Esophagus mucosa (tissue), 1 donor: ENCODE data around the gene ZSCAN21. TPM values are rescaled to one million over a fixed set of nuclear protein-coding genes. Genes with fewer than 3 reads are reported as not detected.

Experiments used
- ATAC-seq: fragments of 200-7000 bp; cut with Tn5 transposase; one replicate; pipeline ENCODE4 v1.9.1; 2020
- total RNA-seq: library from RNA; stranded (reverse); gene quantifications from one replicate; pipeline ENCODE4 v1.2.4, GENCODE V29; 2023
- donor health status: DM: yes; HTN: yes; CAD: no.

ZSCAN21 gene
- total RNA-seq, 1 donor from 2014 or later, result 3.7 TPM

GRCh38 chr7:100101016-100101862 is 51.7 kb downstream of the ZSCAN21 start, which contains the start of the genes AP4M1 and MCM7:
Gene AP4M1, plus strand, starts transcription at chr7:100101643. Its CDS starts 72 bp downstream, at chr7:100101715.
Gene MCM7, minus strand, starts transcription at chr7:100101397. Its CDS starts 103 bp downstream, at chr7:100101294.
- peak; percentile 94 for ATAC-seq

- ATAC-seq, result no peak
These were observed 53.6 kb downstream of the ZSCAN21 start for GRCh38 chr7:100102950-100103840.

- no peak for ATAC-seq
These were observed 56.0 kb downstream of the ZSCAN21 start for GRCh38 chr7:100105534-100105933.

- ATAC-seq, result no peak
These were observed 57.1 kb downstream of the ZSCAN21 start for GRCh38 chr7:100106633-100107032.

- no peak for ATAC-seq
These were observed 57.7 kb downstream of the ZSCAN21 start for GRCh38 chr7:100107125-100107737.

GRCh38 chr7:100107890-100108289 is 58.3 kb downstream of the ZSCAN21 start:
- ATAC-seq, result no peak

GRCh38 chr7:100109521-100110163 is 60.1 kb downstream of the ZSCAN21 start:
- ATAC-seq, result no peak

GRCh38 chr7:100111156-100111555 is 61.6 kb downstream of the ZSCAN21 start:
- no peak for ATAC-seq

GRCh38 chr7:100111914-100112313 is 62.3 kb downstream of the ZSCAN21 start:
- ATAC-seq, result no peak

Other genes starting within 250 kb of the ZSCAN21 start
- not detected for gene CYP3A43, start 221.8 kb upstream of the ZSCAN21 start, total RNA-seq
- 0.28 TPM for gene OR2AE1, start 172.7 kb upstream of the ZSCAN21 start, total RNA-seq
- 13.9 TPM for gene TRIM4, start 130.2 kb upstream of the ZSCAN21 start, total RNA-seq
- 0.20 TPM for gene GJC3, start 120.2 kb upstream of the ZSCAN21 start, total RNA-seq
- 10.8 TPM for gene AZGP1, start 73.7 kb upstream of the ZSCAN21 start, total RNA-seq
- 62.4 TPM for gene ZKSCAN1, start 34.2 kb upstream of the ZSCAN21 start, total RNA-seq
- gene ZNF3, start 31.9 kb downstream of the ZSCAN21 start, total RNA-seq, result 12.4 TPM
- 95.0 TPM for gene COPS6, start 39.2 kb downstream of the ZSCAN21 start, total RNA-seq
- 53.0 TPM for gene MCM7, start 51.6 kb downstream of the ZSCAN21 start, total RNA-seq
- gene AP4M1, start 51.9 kb downstream of the ZSCAN21 start, total RNA-seq, result 15.1 TPM
- 23.3 TPM for gene TAF6, start 69.6 kb downstream of the ZSCAN21 start, total RNA-seq
- gene CNPY4, start 69.9 kb downstream of the ZSCAN21 start, total RNA-seq, result 3.4 TPM
- gene MBLAC1, start 77.2 kb downstream of the ZSCAN21 start, total RNA-seq, result 1.7 TPM
- gene LAMTOR4, start 99.1 kb downstream of the ZSCAN21 start, total RNA-seq, result 71.1 TPM
- gene TRAPPC14, start 108.9 kb downstream of the ZSCAN21 start, total RNA-seq, result 16.3 TPM
- gene GAL3ST4, start 118.8 kb downstream of the ZSCAN21 start, total RNA-seq, result 5.6 TPM
- 0.20 TPM for gene GPC2, start 127.6 kb downstream of the ZSCAN21 start, total RNA-seq
- 0.48 TPM for gene STAG3, start 128.1 kb downstream of the ZSCAN21 start, total RNA-seq
- gene PVRIG, start 170.2 kb downstream of the ZSCAN21 start, total RNA-seq, result 0.36 TPM